Right atrium auricular region (tissue), 2 donors: ENCODE data around the gene GATA5. TPM values are rescaled to one million over a fixed set of nuclear protein-coding genes. Genes with fewer than 3 reads are reported as not detected.

ENCODE experiments used
- DNase-seq: peaks from one replicate; pipeline ENCODE4 v3.0.0-alpha.2; 2019; ENCODE audit warnings: low spot score
- H3K27ac ChIP-seq, 2 donors: fragments of 200-600 bp; sonication (generic); 1 replicate in 1 of 2; 2 replicates in 1 of 2; pipeline ENCODE4 v1.5.1; 2016 to 2019
- H3K27me3 ChIP-seq, 2 donors: fragments of 200-600 bp; sonication (generic); one replicate each; pipeline versions ENCODE4 v1.5.1 to v1.6.0; 2017 to 2019
- H3K36me3 ChIP-seq: fragments of 200-600 bp; sonication (generic); one replicate; pipeline ENCODE4 v1.5.1; 2016
- H3K4me1 ChIP-seq, 2 donors: fragments of 200-600 bp; sonication (generic); one replicate each; pipeline versions ENCODE4 v1.5.1 to v1.6.0; 2017 to 2019
- H3K4me3 ChIP-seq, 2 donors: fragments of 200-600 bp; sonication (generic); 1 replicate in 1 of 2; 2 replicates in 1 of 2; pipeline ENCODE4 v1.5.1; 2017 to 2019; ENCODE audit warnings: mild to moderate bottlenecking in 1 of 2, moderate library complexity in 1 of 2
- H3K9me3 ChIP-seq, 2 donors: fragments of 200-600 bp; sonication (generic); one replicate each; pipeline ENCODE4 v1.5.1; 2019
- total RNA-seq, 2 donors: library from RNA; depleted of rRNA; stranded (reverse); fragments of >200 nt; gene quantifications; one replicate each; pipeline ENCODE4 v1.1.0, GENCODE V29; 2016
- TF ChIP-seq, protein P1 (sequence below), 2 donors: fragments of 200-600 bp; sonication (generic); IDR thresholded peaks; one replicate each; pipeline ENCODE4 v1.5.1; 2019; ENCODE audit warnings: antibody characterized with exemption in 2 of 2

The GATA5 gene
- total RNA-seq, 2 donors from 2014 or later: 6.9 to 9.6 TPM

DNA sequence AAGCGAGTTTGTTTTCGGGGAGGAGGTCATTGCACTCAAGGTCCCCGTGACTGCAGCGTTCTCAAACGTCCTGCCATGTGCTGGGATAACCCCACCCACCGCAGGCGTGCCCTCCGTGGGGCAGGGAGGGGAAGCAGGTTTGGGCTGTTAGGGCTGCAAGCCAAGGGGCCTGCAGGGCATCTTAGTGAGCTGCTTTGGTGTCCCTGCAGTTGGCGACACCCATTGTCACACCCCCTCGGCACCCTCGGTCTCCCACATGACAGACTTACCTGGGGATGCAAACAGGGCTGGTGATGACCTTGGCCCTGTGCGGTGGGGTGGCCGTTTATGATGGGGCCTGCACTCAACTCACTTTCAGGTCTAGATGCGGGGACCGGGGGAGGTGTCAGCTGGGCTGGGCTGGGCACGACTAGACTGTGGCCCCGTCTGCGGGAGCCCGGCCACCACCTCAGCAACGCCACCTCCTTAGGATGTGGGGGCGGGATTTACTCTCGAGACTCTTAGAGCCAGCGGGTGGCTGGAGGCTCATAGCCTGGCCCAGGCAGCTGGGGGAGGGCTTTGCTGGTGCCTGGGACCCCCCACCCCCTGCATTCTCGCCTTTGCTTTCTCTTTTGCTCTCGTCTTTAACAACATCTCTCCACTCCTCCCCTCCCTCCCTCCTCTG, 6.5 kb upstream of the GATA5 start:
- TF ChIP-seq, protein P1, sequence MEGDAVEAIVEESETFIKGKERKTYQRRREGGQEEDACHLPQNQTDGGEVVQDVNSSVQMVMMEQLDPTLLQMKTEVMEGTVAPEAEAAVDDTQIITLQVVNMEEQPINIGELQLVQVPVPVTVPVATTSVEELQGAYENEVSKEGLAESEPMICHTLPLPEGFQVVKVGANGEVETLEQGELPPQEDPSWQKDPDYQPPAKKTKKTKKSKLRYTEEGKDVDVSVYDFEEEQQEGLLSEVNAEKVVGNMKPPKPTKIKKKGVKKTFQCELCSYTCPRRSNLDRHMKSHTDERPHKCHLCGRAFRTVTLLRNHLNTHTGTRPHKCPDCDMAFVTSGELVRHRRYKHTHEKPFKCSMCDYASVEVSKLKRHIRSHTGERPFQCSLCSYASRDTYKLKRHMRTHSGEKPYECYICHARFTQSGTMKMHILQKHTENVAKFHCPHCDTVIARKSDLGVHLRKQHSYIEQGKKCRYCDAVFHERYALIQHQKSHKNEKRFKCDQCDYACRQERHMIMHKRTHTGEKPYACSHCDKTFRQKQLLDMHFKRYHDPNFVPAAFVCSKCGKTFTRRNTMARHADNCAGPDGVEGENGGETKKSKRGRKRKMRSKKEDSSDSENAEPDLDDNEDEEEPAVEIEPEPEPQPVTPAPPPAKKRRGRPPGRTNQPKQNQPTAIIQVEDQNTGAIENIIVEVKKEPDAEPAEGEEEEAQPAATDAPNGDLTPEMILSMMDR (IDR thresholded peaks at IDR 0.05): no peak

DNA sequence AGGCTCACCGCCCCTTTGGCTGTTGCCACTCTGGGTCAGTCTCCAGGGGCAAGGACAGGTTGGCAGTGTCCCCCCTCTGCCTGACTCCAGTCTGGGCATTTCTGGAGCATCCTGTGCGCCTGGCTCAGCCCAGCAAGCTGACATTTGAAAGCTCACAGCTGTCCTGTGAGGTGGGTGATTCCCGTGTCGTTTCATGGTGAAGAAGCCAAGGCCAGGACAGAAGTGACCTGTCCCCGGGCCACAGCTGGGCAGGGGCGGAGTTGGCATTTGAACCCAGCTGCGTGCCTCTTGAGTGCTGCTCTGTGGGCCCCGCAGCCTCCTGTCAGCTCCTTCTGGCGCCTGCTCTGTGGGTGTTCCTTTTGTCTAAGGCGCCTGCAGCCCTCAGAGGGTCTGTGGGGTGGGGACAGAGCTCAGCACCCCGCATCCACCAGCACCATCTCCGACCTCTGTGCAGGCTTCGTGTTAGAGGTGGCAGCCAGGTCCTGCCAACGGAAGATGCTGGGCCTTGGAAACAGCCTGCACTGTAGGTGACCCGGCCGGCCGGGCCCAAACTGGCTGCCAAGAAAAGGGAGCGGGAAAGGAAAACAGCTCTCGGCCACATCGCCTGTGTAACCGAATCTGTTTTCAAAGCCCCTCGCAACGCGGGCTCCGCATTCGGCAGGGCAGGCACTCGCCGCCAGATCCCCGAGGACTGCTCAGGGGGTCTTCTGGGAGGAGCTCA, 5.8 kb upstream of the GATA5 start:
- H3K4me3 ChIP-seq: no peak overlapping the region
- TF ChIP-seq, protein P1 (IDR thresholded peaks at IDR 0.05): no peak
- H3K9me3 ChIP-seq: no peaks in the 10 kb centered on the region
- peaks cover 0 to 50% of the 10 kb centered on the region in 2 donors for H3K4me1 ChIP-seq
- H3K27ac ChIP-seq: peak overlapping the region in 1 of 2 donors; percentile 7
- H3K36me3 ChIP-seq: no peaks in the 10 kb centered on the region
- no peaks in the 10 kb centered on the region for H3K27me3 ChIP-seq
- no peak for DNase-seq

More for the DNA sequence above, 6.5 kb upstream of the GATA5 start:
- H3K4me1 ChIP-seq: peaks cover 0 to 55% of the 10 kb centered on the region in 2 donors
- DNase-seq: no peak
- no peaks in the 10 kb centered on the region for H3K27me3 ChIP-seq
- peak overlapping the region in 1 of 2 donors; percentile 2 for H3K4me3 ChIP-seq
- no peaks in the 10 kb centered on the region for H3K36me3 ChIP-seq
- H3K9me3 ChIP-seq: no peaks in the 10 kb centered on the region
- H3K27ac ChIP-seq: no peak overlapping the region

DNA sequence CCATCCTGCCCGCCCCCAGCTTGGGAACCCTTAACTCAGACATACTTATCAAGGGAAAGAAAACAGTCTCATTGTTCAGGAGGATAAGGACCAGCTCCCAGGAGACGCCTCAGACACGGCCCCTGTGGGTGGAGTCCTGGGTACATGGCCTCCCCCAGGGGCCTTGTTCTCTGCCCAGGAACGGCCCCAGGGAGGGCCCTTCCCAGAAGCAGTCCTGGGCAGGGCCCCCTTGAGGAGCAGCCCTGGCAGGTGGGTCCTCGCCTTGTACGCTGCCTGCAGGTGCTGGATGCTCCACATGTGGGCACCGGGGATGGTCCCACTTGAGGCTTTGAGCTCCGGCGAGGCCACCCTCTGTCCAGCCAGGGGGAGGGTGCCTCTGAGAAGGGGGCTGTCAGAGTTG, 4.5 kb upstream of the GATA5 start:
- H3K4me3 ChIP-seq: no peak overlapping the region
- TF ChIP-seq, protein P1 (IDR thresholded peaks at IDR 0.05): no peak
- H3K27me3 ChIP-seq: no peaks in the 10 kb centered on the region
- DNase-seq: no peak
- no peaks in the 10 kb centered on the region for H3K9me3 ChIP-seq
- no peaks in the 10 kb centered on the region for H3K36me3 ChIP-seq
- H3K27ac ChIP-seq: no peak overlapping the region
- peaks cover 0 to 48% of the 10 kb centered on the region in 2 donors for H3K4me1 ChIP-seq

DNA sequence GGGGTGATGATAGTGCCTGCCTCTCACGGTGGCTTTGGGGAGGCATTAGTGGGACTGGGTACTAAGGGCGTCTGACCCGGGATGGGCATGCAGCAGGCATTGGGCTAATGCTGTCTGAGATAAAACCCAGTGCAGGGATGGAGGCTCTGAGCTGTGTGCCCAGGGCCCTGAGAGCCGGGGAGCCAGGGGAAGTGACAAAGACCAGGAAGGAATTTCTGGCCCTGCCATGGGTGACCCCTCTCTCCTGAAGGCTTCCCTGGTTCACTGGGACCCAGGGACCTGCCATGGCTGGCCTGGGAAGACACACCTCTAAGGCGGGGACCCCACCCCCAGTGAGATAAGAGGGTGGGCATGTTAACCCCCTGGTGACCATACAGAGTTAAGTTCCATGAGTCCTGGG, 3.9 kb upstream of the GATA5 start:
- Histone ChIP-seq H3K27ac (no peak overlapping the region), H3K27me3 (peaks cover 0 to 4% of the 10 kb centered on the region in 2 donors), H3K36me3 (no peaks in the 10 kb centered on the region), H3K9me3 (no peaks in the 10 kb centered on the region), H3K4me3 (no peak overlapping the region), H3K4me1 (peaks cover 0 to 48% of the 10 kb centered on the region in 2 donors)
- no peak for DNase-seq
- TF ChIP-seq, protein P1 (IDR thresholded peaks at IDR 0.05): no peak

DNA sequence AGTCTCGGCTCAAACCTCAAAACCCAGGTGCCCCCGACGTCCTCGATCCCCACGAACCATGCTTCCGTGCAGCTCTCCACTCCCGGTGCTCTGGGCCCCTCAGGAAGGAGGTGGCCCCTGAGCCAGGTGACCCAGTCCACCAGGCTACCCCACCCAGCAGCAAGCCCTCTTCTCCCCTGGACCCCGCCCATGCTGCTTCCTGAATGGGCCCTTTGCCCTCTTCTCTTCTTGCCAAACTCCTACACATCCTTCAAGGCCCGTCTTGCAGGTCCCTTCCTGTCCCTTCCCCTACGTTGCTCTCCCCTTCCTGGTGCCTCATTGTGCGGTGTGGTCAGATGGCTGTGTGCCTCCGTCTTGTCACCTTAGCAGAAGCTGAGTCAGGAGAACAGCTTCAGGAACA, 3.4 kb upstream of the GATA5 start:
- no peak for DNase-seq
- Histone ChIP-seq H3K4me3 (no peak overlapping the region), H3K4me1 (peaks cover 0 to 45% of the 10 kb centered on the region in 2 donors), H3K9me3 (no peaks in the 10 kb centered on the region), H3K27me3 (peaks cover 0 to 5% of the 10 kb centered on the region in 2 donors), H3K27ac (no peak overlapping the region), H3K36me3 (no peaks in the 10 kb centered on the region)
- TF ChIP-seq, protein P1 (IDR thresholded peaks at IDR 0.05): no peak
